22Rv1 (cell line): Measurements from ENCODE around the gene ERMP1.
A peak's percentile ranks its signal among the peaks of the same experiment; 100 is the strongest.

ENCODE experiments used
- H3K27ac ChIP-seq: fragments of 450-650 bp; 2 replicates; pipeline ENCODE4 v1.5.1; 2017
- ZFX ChIP-seq: fragments of 450-650 bp; IDR thresholded peaks from 2 replicates; pipeline ENCODE4 v1.6.1; 2017; ENCODE audit warnings: antibody characterized with exemption, borderline replicate concordance
- TF ChIP-seq, protein P1 (sequence below): fragments of 450-650 bp; IDR thresholded peaks from 2 replicates; pipeline ENCODE4 v1.5.1; 2017; ENCODE audit warnings: mild to moderate bottlenecking

The ERMP1 gene

DNA sequence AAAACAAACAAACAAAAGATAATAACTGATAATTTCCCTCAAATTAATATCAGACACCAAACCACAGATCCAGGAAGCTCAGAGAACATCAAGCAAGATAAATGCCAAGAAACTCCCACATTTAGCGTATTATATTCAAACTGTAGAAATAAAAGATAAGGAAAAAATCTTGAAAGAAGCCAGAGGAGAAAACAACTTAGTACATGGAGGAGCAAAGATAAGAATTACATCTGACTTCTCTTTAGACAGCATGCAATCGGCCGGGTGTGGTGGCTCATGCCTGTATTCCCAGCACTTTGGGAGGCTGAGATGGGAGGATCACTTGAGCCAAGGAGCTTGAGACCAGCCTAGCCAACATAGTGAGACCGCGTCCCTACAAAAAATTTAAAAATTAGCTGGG lies 40.5 kb upstream of the ERMP1 start:
- TF ChIP-seq ZFX, result no peak
- TF ChIP-seq, protein P1, sequence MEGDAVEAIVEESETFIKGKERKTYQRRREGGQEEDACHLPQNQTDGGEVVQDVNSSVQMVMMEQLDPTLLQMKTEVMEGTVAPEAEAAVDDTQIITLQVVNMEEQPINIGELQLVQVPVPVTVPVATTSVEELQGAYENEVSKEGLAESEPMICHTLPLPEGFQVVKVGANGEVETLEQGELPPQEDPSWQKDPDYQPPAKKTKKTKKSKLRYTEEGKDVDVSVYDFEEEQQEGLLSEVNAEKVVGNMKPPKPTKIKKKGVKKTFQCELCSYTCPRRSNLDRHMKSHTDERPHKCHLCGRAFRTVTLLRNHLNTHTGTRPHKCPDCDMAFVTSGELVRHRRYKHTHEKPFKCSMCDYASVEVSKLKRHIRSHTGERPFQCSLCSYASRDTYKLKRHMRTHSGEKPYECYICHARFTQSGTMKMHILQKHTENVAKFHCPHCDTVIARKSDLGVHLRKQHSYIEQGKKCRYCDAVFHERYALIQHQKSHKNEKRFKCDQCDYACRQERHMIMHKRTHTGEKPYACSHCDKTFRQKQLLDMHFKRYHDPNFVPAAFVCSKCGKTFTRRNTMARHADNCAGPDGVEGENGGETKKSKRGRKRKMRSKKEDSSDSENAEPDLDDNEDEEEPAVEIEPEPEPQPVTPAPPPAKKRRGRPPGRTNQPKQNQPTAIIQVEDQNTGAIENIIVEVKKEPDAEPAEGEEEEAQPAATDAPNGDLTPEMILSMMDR, result no peak

DNA sequence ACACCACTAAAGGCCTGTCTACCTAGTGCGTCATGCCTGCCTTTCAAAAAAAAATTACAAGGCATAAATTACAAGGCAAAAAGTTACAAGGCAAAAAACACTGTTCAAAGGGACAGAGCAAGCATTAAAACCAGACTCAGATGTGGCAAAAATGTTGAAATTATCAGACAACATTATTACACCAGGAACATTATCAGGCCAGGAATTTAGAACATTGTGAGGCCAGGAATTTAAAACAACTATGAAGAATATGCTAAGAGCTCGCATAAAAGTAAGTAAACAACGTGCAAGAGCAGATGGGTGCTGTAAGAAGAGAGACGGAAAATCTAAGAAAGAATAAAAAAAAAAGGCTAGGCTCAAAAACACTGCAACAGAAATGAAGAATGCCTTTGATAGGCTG lies 39.6 kb upstream of the ERMP1 start:
- no peak overlapping the region for H3K27ac ChIP-seq
- no peak for TF ChIP-seq ZFX
- TF ChIP-seq, protein P1, result no peak

More for the DNA sequence above, 40.5 kb upstream of the ERMP1 start:
- H3K27ac ChIP-seq, result no peak overlapping the region

DNA sequence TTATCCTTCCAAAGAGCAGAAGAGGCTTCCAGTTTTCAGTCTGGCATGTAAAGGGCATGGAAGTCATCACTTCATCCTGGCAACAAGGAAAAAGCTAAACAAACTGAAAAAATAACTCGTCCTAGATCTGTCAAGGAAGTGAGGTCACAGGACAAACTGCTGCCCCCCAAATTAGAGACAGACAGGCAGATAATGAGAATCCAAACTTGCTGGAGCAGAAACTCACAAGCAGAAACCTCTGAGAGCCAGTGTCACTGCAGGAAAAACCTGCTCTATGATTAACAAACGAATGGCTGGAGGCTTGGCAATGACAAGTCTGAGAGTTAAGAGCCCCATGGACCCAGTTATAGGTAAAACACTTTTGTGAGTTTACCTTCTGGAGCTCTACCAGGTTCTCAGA lies 38.9 kb upstream of the ERMP1 start:
- H3K27ac ChIP-seq, result no peak overlapping the region
- no peak for TF ChIP-seq ZFX
- TF ChIP-seq, protein P1, result no peak

DNA sequence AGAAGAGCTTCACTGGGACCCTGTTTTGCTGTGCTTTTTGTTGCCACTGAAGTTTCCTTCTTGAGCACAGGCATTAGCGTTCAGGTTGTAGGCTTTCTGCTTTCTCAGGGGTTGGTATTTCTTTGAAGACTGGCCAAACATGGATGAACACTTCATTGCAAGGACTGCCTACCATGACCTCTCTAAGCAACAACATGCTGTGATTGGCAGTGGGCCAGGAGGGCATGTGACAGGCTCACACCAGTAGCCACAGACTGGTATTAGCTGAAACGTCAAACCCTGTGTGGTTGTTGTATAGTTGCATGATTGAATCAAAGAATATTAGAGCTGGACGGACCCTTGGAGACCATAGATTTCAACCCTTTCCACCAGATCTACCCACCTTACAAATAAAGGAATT lies 37.8 kb upstream of the ERMP1 start:
- TF ChIP-seq, protein P1, result no peak
- TF ChIP-seq ZFX, result no peak
- no peak overlapping the region for H3K27ac ChIP-seq

DNA sequence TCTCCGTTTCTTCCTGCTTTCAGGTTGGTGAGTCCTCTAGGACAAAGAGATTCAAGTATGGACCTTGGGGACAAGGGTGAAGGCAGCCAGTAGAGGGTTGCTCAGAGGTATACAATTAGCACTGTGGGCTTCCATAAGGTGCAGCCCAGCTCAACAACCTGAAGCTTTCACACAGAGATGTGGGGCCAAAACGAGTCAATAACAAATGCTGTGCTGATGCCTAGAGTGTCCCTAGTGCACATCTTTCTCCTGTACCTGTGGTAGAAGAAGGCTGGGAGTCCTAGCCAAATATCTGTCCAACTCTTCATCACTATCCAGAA lies 37.1 kb upstream of the ERMP1 start:
- H3K27ac ChIP-seq, result no peak overlapping the region
- TF ChIP-seq, protein P1, result 0 out of 2 replicates have a peak, but pooled peaks have one; percentile 18
- no peak for TF ChIP-seq ZFX

DNA sequence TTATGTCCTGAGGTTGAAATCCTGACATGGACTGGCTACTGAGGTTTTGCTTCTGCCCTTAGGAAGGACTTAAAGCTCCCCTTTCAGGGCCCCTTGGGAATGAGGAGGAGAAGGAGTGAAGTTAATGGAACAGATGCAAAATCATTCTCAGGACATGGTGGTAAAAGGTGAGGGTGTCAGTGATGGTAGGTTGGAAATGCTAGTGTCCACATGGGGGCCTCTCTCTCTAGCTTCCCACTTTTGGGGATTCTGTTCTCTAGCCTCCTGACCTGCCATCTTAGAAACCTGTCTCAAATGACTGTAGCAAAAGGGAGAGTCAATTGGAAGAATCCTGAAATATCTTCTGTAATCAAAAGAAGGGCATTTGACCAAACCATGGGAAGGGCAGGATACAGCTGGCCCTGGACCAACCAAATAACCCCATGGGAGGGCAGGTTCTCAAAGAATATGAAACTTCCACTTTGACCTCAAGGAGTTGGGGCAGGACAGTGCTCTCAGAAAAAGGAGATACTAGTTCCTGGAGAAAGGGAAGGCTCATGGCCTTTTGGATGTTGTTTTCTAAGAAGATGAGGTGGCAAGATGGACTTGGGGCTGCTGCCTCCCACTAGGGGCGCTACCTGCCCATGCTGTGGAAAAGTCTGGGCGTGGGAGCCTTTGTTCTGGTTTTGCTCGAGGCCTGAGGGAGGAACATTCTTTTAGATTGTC lies 36.5 kb upstream of the ERMP1 start:
- TF ChIP-seq ZFX, result no peak
- TF ChIP-seq, protein P1, result peak; percentile 39
- H3K27ac ChIP-seq, result no peak overlapping the region

DNA sequence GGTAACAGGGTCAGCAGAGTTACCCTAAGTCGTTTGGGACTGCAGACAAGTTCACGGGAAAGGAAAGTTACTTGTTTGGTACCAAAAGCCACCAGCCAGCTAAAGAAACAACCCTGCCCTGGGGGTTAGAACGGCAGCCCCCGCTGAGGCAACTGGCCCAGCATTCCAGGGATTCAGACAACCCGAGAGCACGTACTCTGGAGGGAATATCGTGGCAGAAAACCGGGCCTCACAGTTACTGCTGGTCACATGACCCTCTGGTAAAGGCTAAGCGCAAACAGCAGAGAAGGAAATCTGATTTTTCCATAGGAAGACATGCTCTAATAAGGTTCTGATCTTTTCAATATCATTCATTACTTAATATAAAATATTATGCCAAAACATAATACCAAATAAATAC lies 35.3 kb upstream of the ERMP1 start:
- no peak for TF ChIP-seq ZFX
- TF ChIP-seq, protein P1, result no peak
- H3K27ac ChIP-seq, result no peak overlapping the region
